Activated CD8-positive, alpha-beta memory T cell treated with anti-CD3 and anti-CD28 coated beads, Interleukin-2, amount 10 ng/mL, durations not matched to agents 7 days and 5 days (primary cell): Measurements from ENCODE around the gene FAM200A. TPM values are rescaled to one million over a fixed set of nuclear protein-coding genes. Genes with fewer than 3 reads are reported as not detected.
A peak's percentile ranks its signal among the peaks of the same experiment; 100 is the strongest.
"Not testable (repeated sequence)": the region's sequence is repeated elsewhere in the genome, so short reads cannot be mapped to it uniquely, and the experiment has no call there.

ENCODE experiments used
- ATAC-seq: fragments of 150-1000 bp; cut with Tn5 transposase; one replicate; pipeline ENCODE4 v1.10.0; 2021; ENCODE audit warnings: moderate library complexity
- CTCF ChIA-PET: fragments of 350-600 bp; sonication (Branson Sonifier 250); formaldehyde crosslinking; loops from one replicate; lab custom pipeline; 2021; ENCODE audit warnings: antibody characterized with exemption; lab: Charles Lee
- DNase-seq: peaks from one replicate; pipeline ENCODE4 v3.0.0-alpha.2; 2020
- H3K27ac Mint-ChIP-seq: one replicate; pipeline ENCODE4 v1.8.0; 2021; ENCODE audit warnings: mild to moderate bottlenecking, mixed read lengths
- H3K27me3 Mint-ChIP-seq: one replicate; pipeline ENCODE4 v1.8.0; 2021; ENCODE audit warnings: mixed read lengths
- H3K36me3 Mint-ChIP-seq: one replicate; pipeline ENCODE4 v1.8.0; 2021; ENCODE audit warnings: mild to moderate bottlenecking, mixed read lengths
- H3K4me1 Mint-ChIP-seq: one replicate; pipeline ENCODE4 v1.8.0; 2021; ENCODE audit warnings: mixed read lengths
- H3K4me3 Mint-ChIP-seq: one replicate; pipeline ENCODE4 v1.8.0; 2021; ENCODE audit warnings: mild to moderate bottlenecking, moderate library complexity, mixed read lengths
- H3K9me3 Mint-ChIP-seq: one replicate; pipeline ENCODE4 v1.8.0; 2022; ENCODE audit warnings: low read depth, mixed read lengths
- total RNA-seq, 2 experiments: library from RNA; stranded (reverse); gene quantifications; one replicate each; pipeline ENCODE4 v1.2.3, GENCODE V29; 2021

The FAM200A gene
- total RNA-seq, 2 experiments from 2014 or later, result 5.1 to 5.2 TPM

DNA sequence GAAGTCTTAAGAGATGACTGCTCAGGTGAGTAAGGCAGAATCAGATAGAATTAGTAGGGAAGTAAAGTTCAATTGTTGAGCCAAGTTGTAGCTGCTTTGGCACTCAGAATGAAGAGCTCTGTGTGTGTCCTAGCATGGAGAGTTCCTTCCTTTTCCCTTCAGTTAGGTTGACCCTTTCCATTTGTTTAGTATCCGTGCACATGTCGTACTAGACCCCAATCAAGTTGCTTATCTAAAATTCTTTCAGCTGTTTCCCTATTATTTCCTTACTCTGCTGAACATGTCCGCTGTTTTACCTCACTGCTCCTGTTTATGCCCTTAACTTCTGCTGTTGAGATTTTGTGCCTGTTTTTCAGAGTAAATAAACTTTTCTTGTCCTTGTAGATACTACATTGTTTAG is 19.9 kb upstream of the FAM200A start:
- CTCF ChIA-PET, result no interaction called here
- Mint-ChIP-seq H3K9me3 (no peaks in the 10 kb centered on the region), H3K4me3 (no peak overlapping the region), H3K27me3 (no peaks in the 10 kb centered on the region), H3K27ac (no peak overlapping the region), H3K4me1 (no peaks in the 10 kb centered on the region), H3K36me3 (peaks cover 49% of the 10 kb centered on the region)
- ATAC-seq (no peak), DNase-seq (no peak)

DNA sequence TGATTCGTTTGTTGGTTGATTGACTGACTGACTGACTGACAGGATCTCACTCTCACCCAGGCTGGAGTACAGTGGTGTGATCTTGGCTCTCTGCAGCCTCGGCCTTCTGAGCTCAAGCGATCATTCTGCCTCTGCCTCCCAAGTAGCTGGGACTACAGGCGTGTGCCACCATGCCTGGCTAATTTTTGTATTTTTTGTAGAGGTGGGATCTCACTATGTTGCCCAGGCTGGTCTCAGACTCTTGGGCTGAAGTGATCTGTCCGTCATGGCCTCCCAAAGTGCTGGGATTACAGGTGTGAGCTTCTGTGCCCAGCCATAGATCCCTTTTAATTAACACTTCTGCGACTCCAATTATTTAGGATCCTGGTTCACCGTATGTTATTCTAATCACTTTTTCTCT is 16.9 kb upstream of the FAM200A start:
- H3K4me1 Mint-ChIP-seq, ATAC-seq, H3K27ac Mint-ChIP-seq, CTCF ChIA-PET, H3K9me3 Mint-ChIP-seq, DNase-seq, H3K27me3 Mint-ChIP-seq, H3K4me3 Mint-ChIP-seq: not testable (repeated sequence)
- peaks cover 68% of the 10 kb centered on the region for H3K36me3 Mint-ChIP-seq

DNA sequence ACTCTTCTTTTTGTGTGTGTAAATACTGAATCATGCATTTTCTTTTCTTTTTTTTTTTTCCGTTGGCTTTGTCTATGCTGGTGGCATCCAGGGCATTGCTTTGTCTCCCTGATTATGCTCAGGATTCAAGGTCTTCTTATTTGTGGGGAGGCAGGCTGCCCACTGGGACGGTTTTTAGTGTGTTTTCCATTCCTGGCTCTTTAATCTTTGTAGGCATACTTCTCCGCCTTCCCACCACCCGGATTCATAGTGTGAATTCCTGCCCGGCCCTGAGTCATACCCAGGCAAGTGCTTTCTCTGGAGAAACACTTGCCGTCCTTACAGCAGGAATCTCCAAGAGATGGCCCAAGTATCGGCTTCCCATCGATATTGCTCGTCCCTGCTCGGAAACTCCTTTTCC is 11.7 kb upstream of the FAM200A start:
- Mint-ChIP-seq H3K4me1 (peaks cover 37% of the 10 kb centered on the region), H3K27me3 (no peaks in the 10 kb centered on the region), H3K27ac (no peak overlapping the region), H3K36me3 (peaks cover 56% of the 10 kb centered on the region), H3K9me3 (no peaks in the 10 kb centered on the region), H3K4me3 (no peak overlapping the region)
- DNase-seq (no peak), ATAC-seq (no peak)
- CTCF ChIA-PET, result no interaction called here

DNA sequence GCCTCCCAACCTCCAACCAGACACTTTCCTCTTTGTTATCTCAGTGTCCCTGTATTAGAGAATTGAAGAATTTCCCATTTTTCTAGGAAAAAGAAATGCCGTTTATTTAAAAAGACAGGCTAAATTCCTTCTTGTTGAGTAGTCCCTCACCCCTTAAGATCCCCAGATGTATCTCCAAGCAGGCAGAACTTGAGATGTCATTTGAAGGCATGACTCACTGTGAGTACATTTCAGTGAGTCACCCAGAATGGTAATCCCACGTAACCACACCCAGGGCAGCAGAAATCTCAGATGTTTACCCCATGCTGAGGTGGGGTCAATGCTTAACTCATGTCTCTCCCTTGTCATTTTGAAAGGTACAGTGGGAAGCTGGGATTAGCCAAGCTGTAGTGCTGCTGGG is 10.9 kb upstream of the FAM200A start:
- Mint-ChIP-seq H3K27ac (peak overlapping the region; percentile 49), H3K36me3 (peaks cover 58% of the 10 kb centered on the region), H3K27me3 (no peaks in the 10 kb centered on the region), H3K4me3 (no peak overlapping the region), H3K9me3 (no peaks in the 10 kb centered on the region), H3K4me1 (peaks cover 37% of the 10 kb centered on the region)
- DNase-seq (peak; percentile 58), ATAC-seq (no peak)
- CTCF ChIA-PET, result no interaction called here

DNA sequence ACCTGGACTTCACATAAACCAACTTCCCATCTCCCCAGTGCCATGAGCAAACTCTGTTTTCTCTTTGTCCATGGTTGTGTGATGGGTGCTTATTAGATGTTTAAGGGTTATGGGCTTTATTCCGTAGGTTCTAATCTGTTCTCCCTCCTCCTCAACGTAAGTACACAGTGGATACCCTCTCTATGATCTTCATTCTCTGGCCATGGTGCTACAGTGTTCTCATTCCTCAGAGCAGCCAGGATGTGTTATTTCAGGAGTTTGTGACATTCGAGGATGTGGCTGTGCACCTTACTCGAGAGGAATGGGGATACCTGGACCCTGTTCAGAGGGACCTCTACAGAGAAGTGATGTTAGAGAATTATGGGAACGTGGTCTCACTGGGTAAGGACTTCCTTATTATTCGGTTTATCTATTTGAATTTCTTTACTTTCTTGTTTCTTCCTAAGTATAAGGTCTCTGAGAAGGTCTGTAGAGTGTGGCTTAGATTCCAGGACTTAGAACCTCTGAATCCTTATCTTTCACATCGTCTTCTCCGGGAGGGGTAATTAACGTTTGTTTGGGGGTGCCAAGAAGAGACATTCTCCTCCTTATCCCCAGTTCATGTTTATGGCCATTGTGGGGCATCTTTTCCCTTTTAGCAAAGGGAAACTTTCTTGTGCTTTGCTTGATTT is 10.3 kb upstream of the FAM200A start:
- Mint-ChIP-seq H3K4me1 (peaks cover 40% of the 10 kb centered on the region), H3K9me3 (no peaks in the 10 kb centered on the region), H3K36me3 (peaks cover 57% of the 10 kb centered on the region), H3K27ac (peak overlapping the region; percentile 49), H3K27me3 (no peaks in the 10 kb centered on the region), H3K4me3 (no peak overlapping the region)
- no peak for DNase-seq
- CTCF ChIA-PET, result no interaction called here
- ATAC-seq, result no peak

DNA sequence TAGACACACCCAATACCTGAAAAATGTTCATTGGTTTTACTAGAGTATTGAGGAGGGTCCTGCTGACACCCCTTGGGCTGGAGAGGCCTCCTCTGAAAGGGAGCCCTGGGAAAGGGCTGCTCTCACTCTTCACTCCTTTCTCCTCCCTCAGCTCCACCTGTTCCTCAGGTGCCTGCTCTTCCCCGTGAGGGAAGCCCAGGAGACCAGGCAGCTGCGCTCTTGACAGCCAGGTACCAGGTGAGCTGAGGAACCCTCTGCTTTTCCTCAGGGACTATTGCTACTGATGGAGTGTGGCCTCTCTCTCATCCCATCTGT is 9.8 kb upstream of the FAM200A start:
- CTCF ChIA-PET, result no interaction called here
- H3K36me3 Mint-ChIP-seq, result peaks cover 61% of the 10 kb centered on the region
- no peaks in the 10 kb centered on the region for H3K27me3 Mint-ChIP-seq
- H3K27ac Mint-ChIP-seq, result peak overlapping the region; percentile 42
- ATAC-seq (no peak), DNase-seq (no peak)
- H3K4me3 Mint-ChIP-seq, result no peak overlapping the region
- H3K4me1 Mint-ChIP-seq, result peaks cover 46% of the 10 kb centered on the region
- H3K9me3 Mint-ChIP-seq, result no peaks in the 10 kb centered on the region

DNA sequence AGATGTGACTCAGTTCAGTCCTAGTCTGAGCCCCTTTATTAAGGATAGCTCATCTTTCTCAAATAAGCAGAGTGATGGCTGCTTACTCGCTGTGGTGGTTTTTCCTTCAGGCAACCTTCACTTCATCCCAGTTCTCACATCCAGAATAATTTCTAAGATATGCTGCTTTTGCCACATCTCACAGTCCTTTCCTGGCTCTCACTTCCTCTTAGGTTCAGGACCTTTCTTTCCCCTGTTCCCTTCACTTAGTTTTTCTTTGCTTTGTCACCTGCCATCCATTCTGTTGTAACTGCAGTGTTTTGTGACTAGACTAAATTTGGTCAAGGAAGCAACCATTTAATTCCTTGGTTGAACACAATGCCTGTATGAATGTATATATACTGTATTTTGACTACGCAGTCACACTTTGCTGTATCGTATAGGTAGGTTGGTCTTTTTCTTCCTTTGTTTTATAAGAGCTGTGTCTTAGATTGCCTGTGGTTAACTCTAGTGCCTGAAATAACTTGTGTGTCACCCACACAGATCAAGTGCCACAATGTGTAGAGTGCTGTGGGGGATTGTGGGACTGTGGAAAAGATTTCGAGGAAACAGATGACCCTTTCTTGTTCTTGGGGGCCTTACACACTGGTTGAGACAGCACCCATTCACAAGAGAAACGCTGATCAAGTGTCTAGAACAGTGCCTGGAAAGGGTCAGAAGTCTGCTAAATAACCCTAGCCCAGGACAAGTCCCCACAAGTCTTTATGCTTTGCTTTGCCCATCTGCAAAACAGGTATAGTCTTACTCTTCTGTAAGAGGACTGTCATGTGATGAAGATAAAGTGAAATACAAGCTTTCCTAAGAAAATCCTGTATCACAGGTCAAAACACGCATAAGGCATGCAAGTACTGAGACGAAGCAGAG is 9.2 kb upstream of the FAM200A start:
- Mint-ChIP-seq H3K4me3 (peak overlapping the region; percentile 21), H3K27me3 (no peaks in the 10 kb centered on the region), H3K36me3 (peaks cover 60% of the 10 kb centered on the region), H3K4me1 (peaks cover 49% of the 10 kb centered on the region), H3K9me3 (no peaks in the 10 kb centered on the region), H3K27ac (peak overlapping the region; percentile 31)
- no peak for DNase-seq
- ATAC-seq, result no peak
- CTCF ChIA-PET, result no interaction called here

DNA sequence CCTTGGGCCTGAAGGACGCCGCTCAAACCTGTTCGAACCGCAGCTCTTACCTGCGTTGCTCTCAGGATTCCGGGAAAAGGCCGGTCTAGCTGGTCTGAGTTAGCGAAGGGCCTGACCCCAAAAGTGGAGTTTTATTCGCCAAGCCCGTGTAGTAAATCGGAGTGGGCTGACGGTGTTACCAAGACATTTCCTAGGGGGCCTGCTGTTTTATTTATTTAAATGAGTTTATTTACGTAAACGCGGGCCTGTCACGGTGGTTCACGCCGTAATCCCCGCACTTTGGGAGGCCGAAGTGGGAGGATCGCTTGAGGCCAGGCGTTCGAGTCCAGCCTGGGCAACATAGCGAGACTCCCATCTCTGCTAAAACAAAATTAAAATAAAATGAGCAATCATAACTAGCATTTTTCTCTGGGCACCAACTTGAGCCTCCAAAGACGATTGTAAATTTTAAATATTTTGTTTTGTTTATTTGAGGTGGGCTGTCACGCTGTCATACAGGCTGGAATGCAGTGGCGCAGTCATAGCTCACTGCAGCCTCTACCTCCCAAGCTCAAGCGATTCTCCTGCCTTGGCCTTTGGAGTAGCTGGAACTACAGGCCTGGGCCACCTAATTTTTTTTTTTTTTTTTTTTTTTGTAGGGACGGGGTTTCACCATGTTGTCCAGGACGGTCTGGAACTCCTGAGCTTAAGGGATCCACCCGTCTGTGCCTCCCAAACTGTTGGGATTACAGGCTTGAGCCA is 7.4 kb upstream of the FAM200A start:
- DNase-seq, result no peak
- Mint-ChIP-seq H3K4me3 (peak overlapping the region; percentile 91), H3K27me3 (no peaks in the 10 kb centered on the region), H3K4me1 (peaks cover 47% of the 10 kb centered on the region), H3K27ac (peak overlapping the region; percentile 97), H3K36me3 (peaks cover 61% of the 10 kb centered on the region), H3K9me3 (no peaks in the 10 kb centered on the region)
- CTCF ChIA-PET, result interaction anchor here (1.9 kb wide), 1 partner anchor 55 kb away, joined by 7 read pairs; the partner anchor contains the start of gene ZKSCAN5
- ATAC-seq, result no peak

DNA sequence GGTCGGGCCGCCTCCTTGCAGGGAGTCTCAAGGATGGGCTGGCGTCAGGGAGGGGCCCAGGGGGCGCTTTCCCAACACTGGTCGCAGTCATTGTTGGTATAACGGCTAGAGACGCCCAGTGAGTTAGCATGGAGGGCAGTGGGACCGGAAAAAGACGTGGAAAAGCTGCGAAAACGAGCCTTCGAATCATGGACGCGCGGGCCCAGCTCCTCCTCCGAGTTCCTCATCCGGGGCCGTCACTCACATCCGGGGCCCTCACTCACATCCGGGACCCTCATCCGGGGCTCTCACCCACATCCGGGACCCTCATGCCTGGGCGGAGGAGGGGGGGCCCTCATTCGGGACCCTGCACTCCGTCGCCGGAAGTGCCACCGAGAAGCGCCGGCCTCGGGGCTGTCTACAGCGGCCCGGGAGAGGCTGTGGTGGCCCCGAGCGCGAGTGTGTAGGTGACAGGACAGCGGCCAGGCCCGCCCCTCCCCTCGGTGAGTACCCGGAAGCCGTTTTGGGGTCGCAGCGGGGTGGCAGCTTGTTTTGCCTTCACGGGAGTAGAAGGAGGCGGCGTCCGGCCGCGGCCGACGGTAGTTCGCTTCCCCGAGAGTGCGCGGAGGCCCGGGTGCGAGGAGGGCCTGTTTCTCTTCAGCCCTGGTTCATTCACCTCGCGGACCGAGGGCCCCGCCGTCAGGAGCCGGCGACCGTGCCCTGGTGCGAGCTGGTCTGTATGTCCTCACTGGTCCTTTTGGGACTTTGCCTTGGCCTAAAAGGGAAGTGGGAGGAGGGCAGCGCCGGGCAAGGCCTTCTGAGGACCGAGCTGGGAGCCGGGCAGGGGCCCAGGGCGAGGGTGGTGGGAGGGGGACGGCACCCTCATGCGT is 6.6 kb upstream of the FAM200A start, which contains the start of gene ZNF655:
Gene ZNF655 (plus strand): TSS at position 337 of the 869 bp plus-strand sequence. CDS start 1,918 bp downstream, outside the sequence.
- Mint-ChIP-seq H3K36me3 (peaks cover 58% of the 10 kb centered on the region), H3K4me3 (peak within 1 kb of the TSS; percentile 91), H3K27me3 (no peaks in the 10 kb centered on the region), H3K9me3 (no peaks in the 10 kb centered on the region), H3K4me1 (peaks cover 44% of the 10 kb centered on the region), H3K27ac (peak within 1 kb of the TSS; percentile 97)
- DNase-seq, result peak; percentile 96
- CTCF ChIA-PET, result interaction anchor here (1.0 to 1.9 kb wide), 5 partner anchors 8 to 355 kb away, joined by 3 to 7 read pairs (median 4); partner anchors contain the start of genes ZKSCAN5 and ZSCAN25
- peak; percentile 91 for ATAC-seq

DNA sequence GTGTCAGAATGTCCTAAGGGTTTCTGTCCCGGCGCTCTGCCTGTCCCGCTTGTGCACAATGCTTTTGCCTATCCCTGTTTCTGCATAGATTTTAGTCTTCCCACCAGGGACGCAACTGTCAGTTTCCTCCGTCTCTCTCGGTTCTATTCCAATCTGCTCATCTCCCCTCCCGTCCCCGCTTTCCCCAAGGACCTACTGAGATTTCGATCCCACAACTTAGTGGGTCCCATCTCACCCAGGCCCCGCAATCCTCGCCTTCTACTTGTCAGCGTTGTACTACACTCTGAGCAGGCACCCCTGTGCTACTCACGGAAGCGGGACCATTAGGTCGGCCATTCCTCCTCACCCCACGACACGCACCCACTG is 6.0 kb upstream of the FAM200A start:
- no peaks in the 10 kb centered on the region for H3K27me3 Mint-ChIP-seq
- peaks cover 44% of the 10 kb centered on the region for H3K4me1 Mint-ChIP-seq
- CTCF ChIA-PET, result interaction anchor here (0.8 to 1.9 kb wide), 6 partner anchors 9 to 355 kb away, joined by 3 to 7 read pairs (median 5); partner anchors contain the start of genes ZKSCAN5, ZNF394 and ZSCAN25
- ATAC-seq, result peak; percentile 74
- H3K36me3 Mint-ChIP-seq, result peaks cover 60% of the 10 kb centered on the region
- peak overlapping the region; percentile 97 for H3K27ac Mint-ChIP-seq
- no peak for DNase-seq
- no peaks in the 10 kb centered on the region for H3K9me3 Mint-ChIP-seq
- peak overlapping the region; percentile 91 for H3K4me3 Mint-ChIP-seq

DNA sequence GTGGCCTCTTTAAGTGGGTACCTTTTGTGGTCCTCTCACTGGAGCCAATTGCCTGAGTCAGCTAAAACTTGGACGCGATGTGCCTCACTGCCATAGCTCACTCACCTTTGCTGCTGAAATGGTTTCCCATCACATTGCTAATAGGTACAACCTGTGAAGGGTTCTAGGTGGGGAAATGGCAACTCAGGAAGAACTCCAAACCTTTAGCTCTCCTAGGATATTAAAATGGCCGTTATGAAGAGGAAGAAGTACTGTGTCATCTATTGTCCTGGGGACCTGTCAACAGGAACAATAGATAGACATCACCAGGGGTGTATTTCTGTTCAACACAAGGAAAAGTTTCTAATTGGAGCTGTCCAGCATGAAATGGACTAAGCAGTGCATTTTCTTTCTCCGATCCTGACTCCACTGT is 5.3 kb upstream of the FAM200A start:
- Mint-ChIP-seq H3K36me3 (peaks cover 53% of the 10 kb centered on the region), H3K27me3 (no peaks in the 10 kb centered on the region), H3K4me1 (peaks cover 42% of the 10 kb centered on the region), H3K27ac (peak overlapping the region; percentile 97), H3K9me3 (no peaks in the 10 kb centered on the region), H3K4me3 (peak overlapping the region; percentile 91)
- DNase-seq (no peak), ATAC-seq (no peak)
- CTCF ChIA-PET, result interaction anchor here (0.8 to 1.7 kb wide), 3 partner anchors 10 to 60 kb away, joined by 3 to 7 read pairs (median 6); partner anchors contain the start of genes ZNF394 and ZSCAN25

DNA sequence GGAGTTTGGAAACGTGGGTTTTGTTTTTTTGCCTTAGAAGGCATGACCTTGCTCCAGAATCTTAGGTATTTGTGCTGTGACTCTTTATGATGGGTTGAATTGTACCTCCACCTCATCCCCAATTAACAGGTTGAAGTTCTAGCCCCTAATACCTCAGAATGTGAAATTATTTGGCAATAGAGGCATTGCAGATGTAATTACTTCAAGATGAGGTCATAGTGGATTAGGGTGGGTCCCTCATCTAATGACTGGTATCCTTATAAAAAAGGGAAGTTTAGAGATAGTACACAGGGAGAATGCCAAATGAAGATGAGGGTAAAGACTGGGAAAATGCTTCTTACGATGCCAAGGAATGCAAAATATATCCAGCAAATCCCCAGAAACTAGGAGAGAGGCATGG is 3.0 kb upstream of the FAM200A start:
- Mint-ChIP-seq H3K4me3 (no peak overlapping the region), H3K36me3 (peaks cover 39% of the 10 kb centered on the region), H3K27me3 (no peaks in the 10 kb centered on the region), H3K9me3 (no peaks in the 10 kb centered on the region), H3K4me1 (peaks cover 33% of the 10 kb centered on the region), H3K27ac (peak overlapping the region; percentile 4)
- CTCF ChIA-PET, result no interaction called here
- ATAC-seq, result no peak
- no peak for DNase-seq
